ENCODE measurements around the gene MLST8. TPM values are rescaled to one million over a fixed set of nuclear protein-coding genes. Genes with fewer than 3 reads are reported as not detected.

Gene MLST8
- total RNA-seq, 1 experiment from 2014 or later = 58.7 TPM

- Histone ChIP-seq H3K27me3 (ENCODE audit: insufficient read depth, low read length) (no peaks in the 10 kb centered on the region), H3K4me1 (ENCODE audit: control insufficient read depth in 1 of 2, insufficient read depth in 2 of 2, low read length in 2 of 2) (peaks cover 5 to 23% of the 10 kb centered on the region in 2 experiments), H3K4me3 (replicated peaks in 1 of 2; ENCODE audit: low read depth in 1 of 2, low read length in 2 of 2) (peak overlapping the region; percentile 81 to 86), H3K36me3 (ENCODE audit: control insufficient read depth in 1 of 2, insufficient read depth in 2 of 2, low read length in 2 of 2) (peaks cover 4 to 19% of the 10 kb centered on the region in 2 experiments; a peak in 3 of 4 replicates), H3K9me3 (ENCODE audit: control insufficient read depth in 1 of 2, insufficient read depth in 1 of 2, low read depth in 1 of 2, low read length in 2 of 2) (no peaks in the 10 kb centered on the region), H3K79me2 (ENCODE audit: insufficient read depth, low read length) (peaks cover 25% of the 10 kb centered on the region), H3K4me2 (ENCODE audit: low read length) (peak overlapping the region; percentile 99), H3K9ac (ENCODE audit: low read length) (peak overlapping the region; percentile 81), H4K20me1 (ENCODE audit: insufficient read depth) (no peaks in the 10 kb centered on the region), H3K27ac (ENCODE audit: low read depth, low read length) (peak overlapping the region; percentile 94), H3K9me2 (ENCODE audit: insufficient read depth) (no peaks in the 10 kb centered on the region), H2AFZ (ENCODE audit: low read depth, low read length, poor library complexity, severe bottlenecking) (no peak overlapping the region)
- ChIA-PET RAD21 (ENCODE audit: low non-redundant PET in 1 of 2, low total read pairs in 2 of 2, uncharacterized antibody in 2 of 2, unreplicated experiment in 2 of 2) (no interaction called here), CTCF (interaction anchor here (3.0 kb wide), 1 partner anchor 11 kb away, joined by 11 read pairs; no protein-coding TSS in a partner anchor), POLR2A (interaction anchor here (0.9 kb wide), 1 partner anchor 9 kb away, joined by 3 read pairs; no protein-coding TSS in a partner anchor)
- BruUV-seq (replicated peaks) = no TSS peak
- TF ChIP-seq, protein P1, sequence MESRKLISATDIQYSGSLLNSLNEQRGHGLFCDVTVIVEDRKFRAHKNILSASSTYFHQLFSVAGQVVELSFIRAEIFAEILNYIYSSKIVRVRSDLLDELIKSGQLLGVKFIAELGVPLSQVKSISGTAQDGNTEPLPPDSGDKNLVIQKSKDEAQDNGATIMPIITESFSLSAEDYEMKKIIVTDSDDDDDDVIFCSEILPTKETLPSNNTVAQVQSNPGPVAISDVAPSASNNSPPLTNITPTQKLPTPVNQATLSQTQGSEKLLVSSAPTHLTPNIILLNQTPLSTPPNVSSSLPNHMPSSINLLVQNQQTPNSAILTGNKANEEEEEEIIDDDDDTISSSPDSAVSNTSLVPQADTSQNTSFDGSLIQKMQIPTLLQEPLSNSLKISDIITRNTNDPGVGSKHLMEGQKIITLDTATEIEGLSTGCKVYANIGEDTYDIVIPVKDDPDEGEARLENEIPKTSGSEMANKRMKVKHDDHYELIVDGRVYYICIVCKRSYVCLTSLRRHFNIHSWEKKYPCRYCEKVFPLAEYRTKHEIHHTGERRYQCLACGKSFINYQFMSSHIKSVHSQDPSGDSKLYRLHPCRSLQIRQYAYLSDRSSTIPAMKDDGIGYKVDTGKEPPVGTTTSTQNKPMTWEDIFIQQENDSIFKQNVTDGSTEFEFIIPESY (IDR thresholded peaks at IDR 0.05; ENCODE audit: extremely low read depth, insufficient replicate concordance, low read length) = no peak
- TF ChIP-seq CEBPB (IDR thresholded peaks at IDR 0.05; ENCODE audit: low read depth) = no peak
- TF ChIP-seq SIN3A (IDR thresholded peaks at IDR 0.05; ENCODE audit: low read depth) = no peak
- TF ChIP-seq POLR2A (IDR thresholded peaks at IDR 0.05; ENCODE audit: borderline replicate concordance, extremely low read depth, insufficient read depth, insufficient read length) = no peak
- TF ChIP-seq ZFX (IDR thresholded peaks at IDR 0.05) = no peak
- DNase-seq (ENCODE audit: low read depth, low spot score) (no peak), ATAC-seq (no peak)
- intact Hi-C loops (cut with micrococcal nuclease) = no loop called here
These were observed 1.1 kb downstream of the MLST8 start for GRCh38 chr16:2206420-2206779.

GRCh38 chr16:2206780-2207433 is 1.7 kb downstream of the MLST8 start:
- DNase-seq (ENCODE audit: low read depth, low spot score) (no peak), ATAC-seq (no peak)
- intact Hi-C loops (cut with micrococcal nuclease) = no loop called here
- H3K36me3 ChIP-seq (ENCODE audit: control insufficient read depth in 1 of 2, insufficient read depth in 2 of 2, low read length in 2 of 2) = peaks cover 4 to 19% of the 10 kb centered on the region in 2 experiments; a peak in 3 of 4 replicates
- RAD21 ChIA-PET (ENCODE audit: low non-redundant PET in 1 of 2, low total read pairs in 2 of 2, uncharacterized antibody in 2 of 2, unreplicated experiment in 2 of 2) = no interaction called here
- peak overlapping the region; percentile 99 for H3K4me2 ChIP-seq (ENCODE audit: low read length)
- H3K9me2 ChIP-seq (ENCODE audit: insufficient read depth) = no peaks in the 10 kb centered on the region
- CTCF ChIA-PET = no interaction called here
- H3K27me3 ChIP-seq (ENCODE audit: insufficient read depth, low read length) = no peaks in the 10 kb centered on the region
- no TSS peak for BruUV-seq (replicated peaks)
- no peaks in the 10 kb centered on the region for H4K20me1 ChIP-seq (ENCODE audit: insufficient read depth)
- H3K79me2 ChIP-seq (ENCODE audit: insufficient read depth, low read length) = peaks cover 28% of the 10 kb centered on the region
- H3K4me3 ChIP-seq (replicated peaks in 1 of 2; ENCODE audit: low read depth in 1 of 2, low read length in 2 of 2) = 0 out of 4 replicates have a peak overlapping the region, but pooled peaks of 1 of the 2 experiments have one; percentile 1
- peak overlapping the region; percentile 81 for H3K9ac ChIP-seq (ENCODE audit: low read length)
- peaks cover 5 to 27% of the 10 kb centered on the region in 2 experiments for H3K4me1 ChIP-seq (ENCODE audit: control insufficient read depth in 1 of 2, insufficient read depth in 2 of 2, low read length in 2 of 2)
- H3K27ac ChIP-seq (ENCODE audit: low read depth, low read length) = peak overlapping the region; percentile 94
- H3K9me3 ChIP-seq (ENCODE audit: control insufficient read depth in 1 of 2, insufficient read depth in 1 of 2, low read depth in 1 of 2, low read length in 2 of 2) = no peaks in the 10 kb centered on the region
- POLR2A ChIA-PET = interaction anchor here (0.9 kb wide), 1 partner anchor 9 kb away, joined by 3 read pairs; no protein-coding TSS in a partner anchor
- H2AFZ ChIP-seq (ENCODE audit: low read depth, low read length, poor library complexity, severe bottlenecking) = no peak overlapping the region
- TF ChIP-seq JUND (IDR thresholded peaks at IDR 0.05) = no peak
- TF ChIP-seq FOSL1 (IDR thresholded peaks at IDR 0.05; ENCODE audit: low read depth) = no peak
- TF ChIP-seq, protein P1 (IDR thresholded peaks at IDR 0.05; ENCODE audit: extremely low read depth, insufficient replicate concordance, low read length) = no peak
- no peak for TF ChIP-seq POLR2AphosphoS5 (IDR thresholded peaks at IDR 0.05; ENCODE audit: low read depth, low read length)
- TF ChIP-seq SIN3A (IDR thresholded peaks at IDR 0.05; ENCODE audit: low read depth) = no peak
- no peak for TF ChIP-seq EZH2phosphoT487 (IDR thresholded peaks at IDR 0.05; ENCODE audit: borderline replicate concordance)
- TF ChIP-seq YY1 (IDR thresholded peaks at IDR 0.05; ENCODE audit: extremely low read depth, insufficient replicate concordance, low read depth, low read length) = no peak
- TF ChIP-seq, protein P2, sequence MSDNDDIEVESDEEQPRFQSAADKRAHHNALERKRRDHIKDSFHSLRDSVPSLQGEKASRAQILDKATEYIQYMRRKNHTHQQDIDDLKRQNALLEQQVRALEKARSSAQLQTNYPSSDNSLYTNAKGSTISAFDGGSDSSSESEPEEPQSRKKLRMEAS (IDR thresholded peaks at IDR 0.05) = no peak
- no peak for TF ChIP-seq RAD21 (IDR thresholded peaks at IDR 0.05; ENCODE audit: low read depth)
- TF ChIP-seq EZH2 (IDR thresholded peaks at IDR 0.05) = no peak
- TF ChIP-seq CEBPB (IDR thresholded peaks at IDR 0.05; ENCODE audit: low read depth) = no peak
- no peak for TF ChIP-seq ATF3 (IDR thresholded peaks at IDR 0.05)
